ENCODE data around the gene CHL1. TPM values are rescaled to one million over a fixed set of nuclear protein-coding genes. Genes with fewer than 3 reads are reported as not detected.

Gene CHL1
- total and polyA plus RNA-seq, 2 experiments from 2014 or later, result 1.4 to 1.9 TPM

GRCh38 chr3:352599-352998 is 156.0 kb downstream of the CHL1 start (continued):
- TF ChIP-seq REST (IDR thresholded peaks at IDR 0.05; ENCODE audit: unreplicated experiment), result no peak
- no peak for TF ChIP-seq EZH2phosphoT487 (IDR thresholded peaks at IDR 0.05; ENCODE audit: unreplicated experiment)
- TF ChIP-seq JUNB (IDR thresholded peaks at IDR 0.05; ENCODE audit: unreplicated experiment), result no peak

- Histone ChIP-seq H2AFZ (no peak overlapping the region), H3K27me3 (ENCODE audit: insufficient read depth) (no peaks in the 10 kb centered on the region), H3K27ac (ENCODE audit: low read depth) (no peak overlapping the region), H3K36me3 (ENCODE audit: insufficient read depth) (no peaks in the 10 kb centered on the region), H3K4me3 (no peak overlapping the region), H3K9me2 (ENCODE audit: insufficient read depth) (no peaks in the 10 kb centered on the region), H3K4me2 (no peak overlapping the region), H3K79me2 (replicated peaks; ENCODE audit: insufficient read depth) (no peaks in the 10 kb centered on the region), H3F3A (replicated peaks; ENCODE audit: low read depth) (no peaks in the 10 kb centered on the region), H4K20me1 (replicated peaks; ENCODE audit: insufficient read depth) (no peaks in the 10 kb centered on the region), H3K4me1 (ENCODE audit: insufficient read depth) (no peaks in the 10 kb centered on the region; the same call in 1 of the 2 replicates)
- TF ChIP-seq REST (IDR thresholded peaks at IDR 0.05; ENCODE audit: unreplicated experiment) (no peak), ZNF462 (CRISPR knock-in tag; IDR thresholded peaks at IDR 0.05) (no peak), JUNB (IDR thresholded peaks at IDR 0.05; ENCODE audit: unreplicated experiment) (no peak), ZNF331 (CRISPR knock-in tag; IDR thresholded peaks at IDR 0.05; ENCODE audit: low read depth) (no peak), CREB1 (CRISPR knock-in tag; IDR thresholded peaks at IDR 0.05; ENCODE audit: low read depth) (no peak), STAT1 (IDR thresholded peaks at IDR 0.05; ENCODE audit: unreplicated experiment) (no peak), EZH2phosphoT487 (IDR thresholded peaks at IDR 0.05; ENCODE audit: unreplicated experiment) (no peak), CTCF (conservative IDR thresholded peaks at IDR 0.05; ENCODE audit: low read depth in 2 of 2) (no peak)
- no peak for DNase-seq (ENCODE audit: low spot score)
- no peak overlapping the region for H3K27ac Mint-ChIP-seq
- no peaks in the 10 kb centered on the region for H3K4me1 Mint-ChIP-seq
- H3K36me3 Mint-ChIP-seq (ENCODE audit: low read depth), result peaks cover 23% of the 10 kb centered on the region
- no peak overlapping the region for H3K4me3 Mint-ChIP-seq
- H3K27me3 Mint-ChIP-seq (ENCODE audit: insufficient read depth, low read depth, poor library complexity), result no peaks in the 10 kb centered on the region
- ATAC-seq, result no peak
- peaks cover 82% of the 10 kb centered on the region for H3K9me3 Mint-ChIP-seq
Observed at GRCh38 chr3:353191-353739, 156.7 kb downstream of the CHL1 start.
